ENCODE data around the gene HAND1.

DNA sequence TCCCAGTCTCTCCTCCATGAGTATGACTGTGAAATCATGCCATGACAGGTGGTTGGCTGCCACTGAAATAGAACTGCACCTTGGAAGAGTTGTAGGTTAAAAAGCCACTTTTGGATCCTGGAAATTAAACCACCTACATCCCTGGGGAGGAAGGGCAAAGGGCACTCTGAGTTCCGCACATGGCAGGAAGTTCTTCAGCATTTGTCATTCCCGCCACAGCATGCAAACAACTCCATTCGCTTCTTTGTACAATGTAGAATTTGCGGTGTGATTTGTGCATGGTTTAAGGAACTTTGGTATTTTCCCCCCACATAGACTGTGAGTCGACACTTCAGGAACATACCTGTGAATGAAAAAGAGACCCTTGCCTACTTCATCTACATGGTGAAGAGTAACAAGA lies 22.4 kb downstream of the HAND1 start:
- TF ChIP-seq, protein P1, sequence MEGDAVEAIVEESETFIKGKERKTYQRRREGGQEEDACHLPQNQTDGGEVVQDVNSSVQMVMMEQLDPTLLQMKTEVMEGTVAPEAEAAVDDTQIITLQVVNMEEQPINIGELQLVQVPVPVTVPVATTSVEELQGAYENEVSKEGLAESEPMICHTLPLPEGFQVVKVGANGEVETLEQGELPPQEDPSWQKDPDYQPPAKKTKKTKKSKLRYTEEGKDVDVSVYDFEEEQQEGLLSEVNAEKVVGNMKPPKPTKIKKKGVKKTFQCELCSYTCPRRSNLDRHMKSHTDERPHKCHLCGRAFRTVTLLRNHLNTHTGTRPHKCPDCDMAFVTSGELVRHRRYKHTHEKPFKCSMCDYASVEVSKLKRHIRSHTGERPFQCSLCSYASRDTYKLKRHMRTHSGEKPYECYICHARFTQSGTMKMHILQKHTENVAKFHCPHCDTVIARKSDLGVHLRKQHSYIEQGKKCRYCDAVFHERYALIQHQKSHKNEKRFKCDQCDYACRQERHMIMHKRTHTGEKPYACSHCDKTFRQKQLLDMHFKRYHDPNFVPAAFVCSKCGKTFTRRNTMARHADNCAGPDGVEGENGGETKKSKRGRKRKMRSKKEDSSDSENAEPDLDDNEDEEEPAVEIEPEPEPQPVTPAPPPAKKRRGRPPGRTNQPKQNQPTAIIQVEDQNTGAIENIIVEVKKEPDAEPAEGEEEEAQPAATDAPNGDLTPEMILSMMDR (IDR thresholded peaks at IDR 0.05; ENCODE audit: insufficient read depth, low read length, poor library complexity, severe bottlenecking): no peak
- TF ChIP-seq EZH2phosphoT487 (conservative IDR thresholded peaks at IDR 0.05; ENCODE audit: low read length): no peak
